Ascending aorta (tissue), 2 donors: Measurements from ENCODE around the gene PITPNC1. TPM values are rescaled to one million over a fixed set of nuclear protein-coding genes. Genes with fewer than 3 reads are reported as not detected.

Source experiments
- DNase-seq, 2 donors: peaks; one replicate each; pipeline ENCODE4 v3.0.0-alpha.2; 2019; ENCODE audit warnings: low spot score in 2 of 2
- H3K27ac ChIP-seq, 2 donors: fragments of 200-600 bp; sonication (generic); one replicate each; pipeline ENCODE4 v1.5.1; 2016 to 2017; ENCODE audit warnings: mild to moderate bottlenecking in 1 of 2
- H3K27me3 ChIP-seq: fragments of 200-600 bp; sonication (generic); one replicate; pipeline ENCODE4 v1.5.1; 2017
- H3K36me3 ChIP-seq, 2 donors: fragments of 200-600 bp; sonication (generic); one replicate each; pipeline ENCODE4 v1.5.1; 2016
- H3K4me1 ChIP-seq, 2 donors: fragments of 200-600 bp; sonication (generic); one replicate each; pipeline ENCODE4 v1.5.1; 2016 to 2017; ENCODE audit warnings: mild to moderate bottlenecking in 1 of 2
- H3K4me3 ChIP-seq, 2 donors: fragments of 200-600 bp; sonication (generic); one replicate each; pipeline ENCODE4 v1.5.1; 2016 to 2017; ENCODE audit warnings: mild to moderate bottlenecking in 1 of 2
- H3K9me3 ChIP-seq, 2 donors: fragments of 200-600 bp; sonication (generic); one replicate each; pipeline ENCODE4 v1.5.1; 2016
- CTCF ChIP-seq, 3 experiments: fragments of 200-600 bp in 2 of 3; fragments of 450-650 bp in 1 of 3; sonication (generic) in 2 of 3; IDR thresholded peaks; one replicate each; pipeline ENCODE4 v1.5.1; 2016 to 2019; ENCODE audit warnings: antibody characterized with exemption in 3 of 3, mild to moderate bottlenecking in 1 of 3, moderate library complexity in 1 of 3
- intact Hi-C: fragments of 100-400 bp; cut with DNase I; formaldehyde crosslinking; loops from one replicate; pipeline ENCODE4 v1.15.1; 2023
- total RNA-seq: library from RNA; depleted of rRNA; stranded (reverse); fragments of >200 nt; gene quantifications from one replicate; pipeline ENCODE4 v1.1.0, GENCODE V29; 2016

PITPNC1 gene
- total RNA-seq, 1 donor from 2014 or later: 10.9 TPM

- Histone ChIP-seq H3K27me3 (no peaks in the 10 kb centered on the region), H3K9me3 (no peaks in the 10 kb centered on the region), H3K4me1 (no peaks in the 10 kb centered on the region), H3K36me3 (no peaks in the 10 kb centered on the region), H3K27ac (no peak overlapping the region), H3K4me3 (no peak overlapping the region)
- no peak for DNase-seq
- intact Hi-C loops: no loop called here
- no peak for TF ChIP-seq CTCF (IDR thresholded peaks at IDR 0.05)
Measured at GRCh38 chr17:67525239-67526135, 148.4 kb downstream of the PITPNC1 start.

GRCh38 chr17:67526700-67527099 is 149.6 kb downstream of the PITPNC1 start:
- Histone ChIP-seq H3K4me3 (no peak overlapping the region), H3K27ac (no peak overlapping the region), H3K36me3 (no peaks in the 10 kb centered on the region), H3K9me3 (no peaks in the 10 kb centered on the region), H3K27me3 (no peaks in the 10 kb centered on the region), H3K4me1 (no peaks in the 10 kb centered on the region)
- no peak for TF ChIP-seq CTCF (IDR thresholded peaks at IDR 0.05)
- DNase-seq: no peak
- intact Hi-C loops: no loop called here

GRCh38 chr17:67528751-67529436 is 151.8 kb downstream of the PITPNC1 start:
- peak; percentile 37 to 80 for DNase-seq
- peak overlapping the region; percentile 4 to 10 for H3K27ac ChIP-seq
- no peaks in the 10 kb centered on the region for H3K27me3 ChIP-seq
- no peaks in the 10 kb centered on the region for H3K36me3 ChIP-seq
- H3K9me3 ChIP-seq: no peaks in the 10 kb centered on the region
- H3K4me3 ChIP-seq: peak overlapping the region; percentile 35 to 40
- intact Hi-C loops: no loop called here
- TF ChIP-seq CTCF (IDR thresholded peaks at IDR 0.05): no peak
- H3K4me1 ChIP-seq: no peaks in the 10 kb centered on the region

- Histone ChIP-seq H3K4me1 (no peaks in the 10 kb centered on the region), H3K27me3 (no peaks in the 10 kb centered on the region), H3K27ac (no peak overlapping the region), H3K36me3 (no peaks in the 10 kb centered on the region), H3K9me3 (no peaks in the 10 kb centered on the region), H3K4me3 (no peak overlapping the region)
- TF ChIP-seq CTCF (IDR thresholded peaks at IDR 0.05): no peak
- intact Hi-C loops: no loop called here
- DNase-seq: no peak
Measured at GRCh38 chr17:67531291-67531690, 154.2 kb downstream of the PITPNC1 start.

GRCh38 chr17:67532326-67532871 is 155.3 kb downstream of the PITPNC1 start:
- H3K27me3 ChIP-seq: no peaks in the 10 kb centered on the region
- H3K4me3 ChIP-seq: no peak overlapping the region
- no peaks in the 10 kb centered on the region for H3K36me3 ChIP-seq
- no peak overlapping the region for H3K27ac ChIP-seq
- no peak for DNase-seq
- no peak for TF ChIP-seq CTCF (IDR thresholded peaks at IDR 0.05)
- no peaks in the 10 kb centered on the region for H3K9me3 ChIP-seq
- H3K4me1 ChIP-seq: no peaks in the 10 kb centered on the region
- intact Hi-C loops: no loop called here
